ENCODE results near the gene SINHCAF. TPM values are rescaled to one million over a fixed set of nuclear protein-coding genes. Genes with fewer than 3 reads are reported as not detected.

The SINHCAF gene
- total and polyA plus RNA-seq, 2 experiments from 2014 or later, result 581 to 686 TPM

- Histone ChIP-seq H3K9me2 (ENCODE audit: insufficient read depth) (no peaks in the 10 kb centered on the region), H3K27me3 (ENCODE audit: insufficient read depth) (no peaks in the 10 kb centered on the region), H3K4me1 (ENCODE audit: insufficient read depth) (peaks cover 45% of the 10 kb centered on the region), H2AFZ (no peak overlapping the region), H4K20me1 (replicated peaks; ENCODE audit: insufficient read depth) (peaks cover 91% of the 10 kb centered on the region), H3K4me3 (no peak overlapping the region), H3K4me2 (no peak overlapping the region), H3K79me2 (replicated peaks; ENCODE audit: insufficient read depth) (peaks cover 100% of the 10 kb centered on the region), H3F3A (replicated peaks; ENCODE audit: low read depth) (peaks cover 30% of the 10 kb centered on the region; the same call in 1 of the 2 replicates), H3K36me3 (ENCODE audit: insufficient read depth) (peaks cover 64% of the 10 kb centered on the region), H3K27ac (ENCODE audit: low read depth) (peak overlapping the region; percentile 78; the same call in 1 of the 2 replicates)
- H3K4me3 Mint-ChIP-seq, result no peak overlapping the region
- H3K27me3 Mint-ChIP-seq (ENCODE audit: insufficient read depth, low read depth, poor library complexity), result peaks cover 3% of the 10 kb centered on the region
- ATAC-seq (no peak), DNase-seq (ENCODE audit: low spot score) (no peak)
- H3K9me3 Mint-ChIP-seq, result no peaks in the 10 kb centered on the region
- peaks cover 93% of the 10 kb centered on the region for H3K36me3 Mint-ChIP-seq (ENCODE audit: low read depth)
- no peak overlapping the region for H3K27ac Mint-ChIP-seq
- peaks cover 49% of the 10 kb centered on the region for H3K4me1 Mint-ChIP-seq
- TF ChIP-seq, protein P1, sequence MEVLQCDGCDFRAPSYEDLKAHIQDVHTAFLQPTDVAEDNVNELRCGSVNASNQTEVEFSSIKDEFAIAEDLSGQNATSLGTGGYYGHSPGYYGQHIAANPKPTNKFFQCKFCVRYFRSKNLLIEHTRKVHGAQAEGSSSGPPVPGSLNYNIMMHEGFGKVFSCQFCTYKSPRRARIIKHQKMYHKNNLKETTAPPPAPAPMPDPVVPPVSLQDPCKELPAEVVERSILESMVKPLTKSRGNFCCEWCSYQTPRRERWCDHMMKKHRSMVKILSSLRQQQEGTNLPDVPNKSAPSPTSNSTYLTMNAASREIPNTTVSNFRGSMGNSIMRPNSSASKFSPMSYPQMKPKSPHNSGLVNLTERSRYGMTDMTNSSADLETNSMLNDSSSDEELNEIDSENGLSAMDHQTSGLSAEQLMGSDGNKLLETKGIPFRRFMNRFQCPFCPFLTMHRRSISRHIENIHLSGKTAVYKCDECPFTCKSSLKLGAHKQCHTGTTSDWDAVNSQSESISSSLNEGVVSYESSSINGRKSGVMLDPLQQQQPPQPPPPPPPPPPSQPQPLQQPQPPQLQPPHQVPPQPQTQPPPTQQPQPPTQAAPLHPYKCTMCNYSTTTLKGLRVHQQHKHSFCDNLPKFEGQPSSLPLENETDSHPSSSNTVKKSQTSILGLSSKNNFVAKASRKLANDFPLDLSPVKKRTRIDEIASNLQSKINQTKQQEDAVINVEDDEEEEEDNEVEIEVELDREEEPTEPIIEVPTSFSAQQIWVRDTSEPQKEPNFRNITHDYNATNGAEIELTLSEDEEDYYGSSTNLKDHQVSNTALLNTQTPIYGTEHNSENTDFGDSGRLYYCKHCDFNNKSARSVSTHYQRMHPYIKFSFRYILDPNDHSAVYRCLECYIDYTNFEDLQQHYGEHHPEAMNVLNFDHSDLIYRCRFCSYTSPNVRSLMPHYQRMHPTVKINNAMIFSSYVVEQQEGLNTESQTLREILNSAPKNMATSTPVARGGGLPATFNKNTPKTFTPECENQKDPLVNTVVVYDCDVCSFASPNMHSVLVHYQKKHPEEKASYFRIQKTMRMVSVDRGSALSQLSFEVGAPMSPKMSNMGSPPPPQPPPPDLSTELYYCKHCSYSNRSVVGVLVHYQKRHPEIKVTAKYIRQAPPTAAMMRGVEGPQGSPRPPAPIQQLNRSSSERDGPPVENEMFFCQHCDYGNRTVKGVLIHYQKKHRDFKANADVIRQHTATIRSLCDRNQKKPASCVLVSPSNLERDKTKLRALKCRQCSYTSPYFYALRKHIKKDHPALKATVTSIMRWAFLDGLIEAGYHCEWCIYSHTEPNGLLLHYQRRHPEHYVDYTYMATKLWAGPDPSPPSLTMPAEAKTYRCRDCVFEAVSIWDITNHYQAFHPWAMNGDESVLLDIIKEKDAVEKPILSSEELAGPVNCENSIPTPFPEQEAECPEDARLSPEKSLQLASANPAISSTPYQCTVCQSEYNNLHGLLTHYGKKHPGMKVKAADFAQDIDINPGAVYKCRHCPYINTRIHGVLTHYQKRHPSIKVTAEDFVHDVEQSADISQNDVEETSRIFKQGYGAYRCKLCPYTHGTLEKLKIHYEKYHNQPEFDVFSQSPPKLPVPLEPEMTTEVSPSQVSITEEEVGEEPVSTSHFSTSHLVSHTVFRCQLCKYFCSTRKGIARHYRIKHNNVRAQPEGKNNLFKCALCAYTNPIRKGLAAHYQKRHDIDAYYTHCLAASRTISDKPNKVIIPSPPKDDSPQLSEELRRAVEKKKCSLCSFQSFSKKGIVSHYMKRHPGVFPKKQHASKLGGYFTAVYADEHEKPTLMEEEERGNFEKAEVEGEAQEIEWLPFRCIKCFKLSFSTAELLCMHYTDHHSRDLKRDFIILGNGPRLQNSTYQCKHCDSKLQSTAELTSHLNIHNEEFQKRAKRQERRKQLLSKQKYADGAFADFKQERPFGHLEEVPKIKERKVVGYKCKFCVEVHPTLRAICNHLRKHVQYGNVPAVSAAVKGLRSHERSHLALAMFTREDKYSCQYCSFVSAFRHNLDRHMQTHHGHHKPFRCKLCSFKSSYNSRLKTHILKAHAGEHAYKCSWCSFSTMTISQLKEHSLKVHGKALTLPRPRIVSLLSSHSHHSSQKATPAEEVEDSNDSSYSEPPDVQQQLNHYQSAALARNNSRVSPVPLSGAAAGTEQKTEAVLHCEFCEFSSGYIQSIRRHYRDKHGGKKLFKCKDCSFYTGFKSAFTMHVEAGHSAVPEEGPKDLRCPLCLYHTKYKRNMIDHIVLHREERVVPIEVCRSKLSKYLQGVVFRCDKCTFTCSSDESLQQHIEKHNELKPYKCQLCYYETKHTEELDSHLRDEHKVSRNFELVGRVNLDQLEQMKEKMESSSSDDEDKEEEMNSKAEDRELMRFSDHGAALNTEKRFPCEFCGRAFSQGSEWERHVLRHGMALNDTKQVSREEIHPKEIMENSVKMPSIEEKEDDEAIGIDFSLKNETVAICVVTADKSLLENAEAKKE (CRISPR knock-in tag; IDR thresholded peaks at IDR 0.05), result no peak
- no peak for TF ChIP-seq ZNF331 (CRISPR knock-in tag; IDR thresholded peaks at IDR 0.05; ENCODE audit: low read depth)
Observed at GRCh38 chr12:31300341-31300740, 25.6 kb downstream of the SINHCAF start.

GRCh38 chr12:31298922-31299321 lies 27.0 kb downstream of the SINHCAF start:
- H3K36me3 ChIP-seq (ENCODE audit: insufficient read depth), result peaks cover 65% of the 10 kb centered on the region
- 0 out of 2 replicates have a peak overlapping the region, but pooled peaks have one; percentile 4 for H3K27ac Mint-ChIP-seq
- TF ChIP-seq NANOG (IDR thresholded peaks at IDR 0.05; ENCODE audit: borderline replicate concordance) (no peak), CTCF (conservative IDR thresholded peaks at IDR 0.05; ENCODE audit: low read depth in 2 of 2) (no peak), STAT1 (IDR thresholded peaks at IDR 0.05; ENCODE audit: unreplicated experiment) (no peak), POLR2AphosphoS5 (IDR thresholded peaks at IDR 0.05; ENCODE audit: low read depth) (no peak)
- TF ChIP-seq, protein P2, sequence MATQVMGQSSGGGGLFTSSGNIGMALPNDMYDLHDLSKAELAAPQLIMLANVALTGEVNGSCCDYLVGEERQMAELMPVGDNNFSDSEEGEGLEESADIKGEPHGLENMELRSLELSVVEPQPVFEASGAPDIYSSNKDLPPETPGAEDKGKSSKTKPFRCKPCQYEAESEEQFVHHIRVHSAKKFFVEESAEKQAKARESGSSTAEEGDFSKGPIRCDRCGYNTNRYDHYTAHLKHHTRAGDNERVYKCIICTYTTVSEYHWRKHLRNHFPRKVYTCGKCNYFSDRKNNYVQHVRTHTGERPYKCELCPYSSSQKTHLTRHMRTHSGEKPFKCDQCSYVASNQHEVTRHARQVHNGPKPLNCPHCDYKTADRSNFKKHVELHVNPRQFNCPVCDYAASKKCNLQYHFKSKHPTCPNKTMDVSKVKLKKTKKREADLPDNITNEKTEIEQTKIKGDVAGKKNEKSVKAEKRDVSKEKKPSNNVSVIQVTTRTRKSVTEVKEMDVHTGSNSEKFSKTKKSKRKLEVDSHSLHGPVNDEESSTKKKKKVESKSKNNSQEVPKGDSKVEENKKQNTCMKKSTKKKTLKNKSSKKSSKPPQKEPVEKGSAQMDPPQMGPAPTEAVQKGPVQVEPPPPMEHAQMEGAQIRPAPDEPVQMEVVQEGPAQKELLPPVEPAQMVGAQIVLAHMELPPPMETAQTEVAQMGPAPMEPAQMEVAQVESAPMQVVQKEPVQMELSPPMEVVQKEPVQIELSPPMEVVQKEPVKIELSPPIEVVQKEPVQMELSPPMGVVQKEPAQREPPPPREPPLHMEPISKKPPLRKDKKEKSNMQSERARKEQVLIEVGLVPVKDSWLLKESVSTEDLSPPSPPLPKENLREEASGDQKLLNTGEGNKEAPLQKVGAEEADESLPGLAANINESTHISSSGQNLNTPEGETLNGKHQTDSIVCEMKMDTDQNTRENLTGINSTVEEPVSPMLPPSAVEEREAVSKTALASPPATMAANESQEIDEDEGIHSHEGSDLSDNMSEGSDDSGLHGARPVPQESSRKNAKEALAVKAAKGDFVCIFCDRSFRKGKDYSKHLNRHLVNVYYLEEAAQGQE (IDR thresholded peaks at IDR 0.05; ENCODE audit: unreplicated experiment), result no peak

More at GRCh38 chr12:31298922-31299321, 27.0 kb downstream of the SINHCAF start:
- peaks cover 100% of the 10 kb centered on the region for H3K79me2 ChIP-seq (replicated peaks; ENCODE audit: insufficient read depth)
- Mint-ChIP-seq H3K4me1 (peaks cover 36% of the 10 kb centered on the region), H3K36me3 (ENCODE audit: low read depth) (peaks cover 93% of the 10 kb centered on the region), H3K9me3 (no peaks in the 10 kb centered on the region), H3K4me3 (no peak overlapping the region), H3K27me3 (ENCODE audit: insufficient read depth, low read depth, poor library complexity) (peaks cover 3% of the 10 kb centered on the region)
- H3K4me1 ChIP-seq (ENCODE audit: insufficient read depth), result peaks cover 45% of the 10 kb centered on the region
- DNase-seq (ENCODE audit: low spot score), result no peak
- no peaks in the 10 kb centered on the region for H3K9me2 ChIP-seq (ENCODE audit: insufficient read depth)
- H4K20me1 ChIP-seq (replicated peaks; ENCODE audit: insufficient read depth), result peaks cover 88% of the 10 kb centered on the region
- peak overlapping the region; percentile 75 for H3K27ac ChIP-seq (ENCODE audit: low read depth)
- H2AFZ ChIP-seq, result no peak overlapping the region
- H3K4me3 ChIP-seq, result no peak overlapping the region
- peaks cover 28% of the 10 kb centered on the region; the same call in 1 of the 2 replicates for H3F3A ChIP-seq (replicated peaks; ENCODE audit: low read depth)
- H3K27me3 ChIP-seq (ENCODE audit: insufficient read depth), result no peaks in the 10 kb centered on the region
- no peak overlapping the region for H3K4me2 ChIP-seq
- no peak for ATAC-seq
